NCI-H82 treated with DMSO at 0.1 percent for 48 hours (cell line): ENCODE data around the gene C5orf52.
"Not testable (repeated sequence)": the region's sequence is repeated elsewhere in the genome, so short reads cannot be mapped to it uniquely, and the experiment has no call there.

Experiments
- DNase-seq: peaks from one replicate; lab custom pipeline; 2025; ENCODE audit not compliant: unreplicated experiment; lab: John Stamatoyannopoulos, UW

The C5orf52 gene

GRCh38 chr5:157721159-157721558, 49.8 kb downstream of the C5orf52 start:
- no peak for DNase-seq

- DNase-seq = not testable (repeated sequence)
These were observed 51.6 kb downstream of the C5orf52 start for GRCh38 chr5:157722895-157723294.

- DNase-seq = not testable (repeated sequence)
These were observed 55.3 kb downstream of the C5orf52 start for GRCh38 chr5:157726607-157727006.

GRCh38 chr5:157727858-157728257, 56.5 kb downstream of the C5orf52 start:
- not testable (repeated sequence) for DNase-seq
